Activated CD4-positive, alpha-beta T cell treated with anti-CD3 and anti-CD28 coated beads for 48 hours (primary cell): ENCODE measurements around the gene C22orf31.

Experiments used
- DNase-seq: peaks from one replicate; pipeline ENCODE4 v3.0.0-alpha.2; 2020

Gene C22orf31

DNA sequence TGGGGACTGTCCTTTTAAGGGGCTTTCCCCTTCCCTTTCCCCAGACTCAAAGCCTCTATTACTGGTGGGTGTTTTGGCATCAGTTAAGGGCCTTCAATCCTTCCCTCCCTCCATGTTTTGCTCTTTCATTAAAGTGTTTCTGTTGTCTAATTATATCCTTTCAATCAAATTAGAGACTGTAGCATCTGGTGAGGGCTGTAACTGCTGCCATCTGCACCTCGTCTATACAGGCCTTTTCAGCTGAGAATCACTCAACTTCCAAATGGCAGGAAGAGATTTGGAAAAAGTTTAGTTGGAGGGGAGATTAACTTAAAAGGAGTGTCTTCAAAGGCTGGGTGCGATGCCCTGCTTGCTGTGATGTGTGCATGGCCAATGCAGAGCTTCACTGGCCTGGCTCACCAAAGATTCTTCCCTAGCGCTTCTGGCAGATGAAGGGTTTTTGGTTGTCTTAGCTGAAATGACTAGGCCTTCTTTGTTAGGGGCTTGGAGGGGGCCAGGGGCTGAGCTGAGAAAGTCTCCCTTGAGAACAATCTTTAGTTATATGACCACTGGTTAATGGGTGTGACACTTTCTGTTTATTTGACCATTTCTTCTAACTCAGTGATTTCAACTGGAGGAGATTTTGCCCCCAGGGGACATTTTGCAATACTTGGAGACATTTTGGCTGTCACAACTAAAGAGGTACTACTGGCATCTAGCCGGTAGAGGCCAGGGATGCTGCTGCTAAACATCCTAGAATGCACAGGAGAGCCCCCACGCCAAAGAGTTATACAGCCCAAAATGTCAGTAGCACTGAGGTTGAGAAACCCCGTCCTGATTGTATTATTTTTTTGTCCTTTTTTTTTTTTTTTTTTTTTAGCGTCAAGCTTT lies 18.7 kb upstream of the C22orf31 start:
- DNase-seq, result no peak

DNA sequence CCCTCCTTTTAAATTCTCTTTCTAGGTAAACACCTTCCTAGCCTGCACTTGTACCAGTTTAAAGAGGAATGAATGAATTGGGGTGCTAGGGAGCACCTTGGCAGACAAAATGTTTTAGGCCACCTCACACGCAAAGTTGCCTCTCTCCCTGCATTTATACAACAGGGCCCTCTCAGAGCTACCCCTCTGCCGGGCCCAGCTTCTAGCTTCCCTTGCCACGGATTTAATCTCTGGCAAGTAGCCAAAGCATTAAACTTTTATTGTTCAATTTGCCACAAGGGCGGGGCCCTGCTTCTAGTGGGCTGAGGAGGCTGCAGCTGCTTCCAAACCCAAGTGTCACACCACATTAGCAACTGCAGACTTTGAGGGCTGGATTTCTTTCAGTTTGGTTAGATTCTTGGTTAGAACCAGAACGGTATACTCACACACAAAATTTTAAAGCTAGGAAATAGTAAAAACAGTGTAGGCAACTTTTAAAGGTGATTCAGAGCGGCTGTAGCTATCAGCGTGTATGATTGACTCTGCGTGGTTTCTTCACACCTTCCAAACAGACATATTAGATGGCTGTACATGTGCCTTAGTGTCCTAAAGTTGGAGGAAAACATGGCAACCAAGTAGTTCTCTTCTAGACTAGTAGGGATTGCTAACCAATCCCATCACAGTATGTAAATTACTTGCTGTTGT lies 17.7 kb upstream of the C22orf31 start:
- no peak for DNase-seq

DNA sequence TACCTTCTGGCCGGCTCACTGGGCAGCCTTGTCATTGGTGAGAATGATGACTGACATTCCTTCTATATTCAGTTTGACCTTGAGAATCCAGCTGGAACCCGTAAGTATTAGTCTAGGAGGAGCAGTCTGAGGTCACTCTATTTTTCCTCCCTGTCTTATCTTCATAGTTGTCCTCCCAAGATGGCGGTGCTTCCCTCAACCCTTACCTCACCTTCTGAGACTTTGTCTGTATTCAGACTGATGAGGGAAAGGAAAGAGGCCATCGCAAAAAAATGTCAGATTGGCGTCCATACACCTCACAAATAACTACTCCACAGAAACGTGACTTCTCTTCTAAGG lies 17.2 kb upstream of the C22orf31 start:
- DNase-seq, result no peak

DNA sequence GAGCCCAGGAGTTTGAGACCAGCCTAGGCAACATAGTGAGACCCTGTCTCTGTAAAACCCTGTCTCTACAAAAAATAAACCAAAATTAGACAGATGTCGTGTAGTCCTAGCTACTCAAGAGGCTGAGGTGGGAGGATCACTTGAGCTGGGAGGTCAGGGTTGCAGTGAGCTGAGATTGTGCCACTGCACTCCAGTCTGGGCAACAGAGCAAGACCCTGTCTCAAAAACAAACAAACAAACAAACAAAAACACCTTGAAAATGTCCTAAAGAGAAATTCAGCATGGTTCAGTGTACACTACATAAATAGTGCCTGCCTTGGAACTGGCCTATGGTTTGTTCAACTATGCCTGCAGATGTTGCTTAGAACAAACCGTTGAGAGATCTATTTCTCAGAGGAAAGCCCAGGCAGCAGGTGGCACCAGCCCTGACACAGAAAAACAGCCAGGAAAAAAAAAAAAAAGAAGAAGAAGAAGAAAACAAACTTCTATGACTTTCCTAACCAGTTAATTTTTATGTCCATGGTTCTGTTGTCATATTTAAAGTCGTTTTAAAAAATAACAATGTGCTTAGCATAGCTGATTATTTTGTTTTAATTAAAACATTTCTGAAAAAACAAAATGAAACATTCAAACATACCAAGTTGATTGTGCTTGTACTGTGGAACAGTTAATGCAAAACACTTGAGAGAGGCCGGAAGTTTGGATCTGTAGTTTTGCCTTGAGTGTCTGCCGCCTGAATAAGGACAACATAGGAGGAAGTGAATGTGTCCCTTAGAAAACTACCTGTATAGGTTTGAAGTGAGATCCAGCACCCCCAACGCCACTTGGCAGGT lies 16.6 kb upstream of the C22orf31 start:
- no peak for DNase-seq

DNA sequence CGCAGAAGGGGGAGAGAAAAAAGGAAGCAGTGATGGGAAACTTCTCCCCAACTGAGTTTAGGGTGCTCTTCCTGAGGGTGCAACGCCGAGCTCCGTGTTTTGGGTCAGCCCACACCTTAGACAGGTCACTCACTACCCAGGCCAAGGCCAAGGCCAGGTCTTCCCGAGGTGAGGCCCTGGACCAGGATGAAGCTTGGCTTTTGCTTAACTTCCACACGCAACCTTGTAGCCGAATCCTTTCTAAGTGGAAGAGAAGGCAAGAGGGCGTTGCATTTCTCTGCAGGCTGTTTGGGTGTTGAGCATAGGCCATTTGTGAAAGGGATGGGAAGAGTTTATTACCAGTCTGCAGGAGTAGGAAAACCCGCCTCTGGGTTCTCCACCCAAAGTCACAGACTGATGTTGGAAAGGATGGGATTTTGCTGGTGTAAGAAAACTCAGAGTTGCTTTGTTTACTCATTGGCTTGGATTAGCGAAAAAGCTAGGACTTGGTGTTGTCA lies 12.7 kb upstream of the C22orf31 start:
- DNase-seq, result no peak

DNA sequence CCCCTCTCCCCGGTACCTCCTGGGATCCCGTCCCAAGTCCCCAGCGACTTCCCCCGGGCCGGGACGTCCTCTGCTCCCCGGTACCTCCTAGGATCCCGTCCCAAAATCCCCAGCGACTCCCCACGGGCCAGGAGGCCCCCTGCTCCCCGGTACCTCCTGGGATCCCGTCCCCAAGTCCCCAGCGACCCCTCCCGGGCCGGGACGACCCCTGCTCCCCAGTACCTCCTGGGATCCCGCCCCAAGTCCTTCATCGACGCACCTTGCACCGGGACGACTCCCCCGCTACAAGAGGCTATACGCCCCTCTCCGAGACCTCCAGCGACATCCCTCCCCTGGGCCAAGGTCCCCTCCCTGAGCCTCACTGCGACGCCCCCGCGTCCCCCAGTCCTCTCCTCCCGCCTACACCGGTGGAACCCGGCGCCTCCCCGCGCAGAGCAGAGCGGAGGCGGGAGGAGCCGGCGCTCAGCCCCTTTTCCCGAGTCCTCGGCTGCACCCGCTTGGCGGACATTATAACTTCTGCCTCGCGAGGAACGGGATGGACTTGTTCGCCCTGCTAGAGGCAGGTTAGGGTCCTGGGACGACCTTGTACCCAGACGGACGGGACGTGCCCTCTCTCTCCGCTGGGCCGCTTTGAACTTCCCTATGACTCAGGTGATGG lies 12.1 kb upstream of the C22orf31 start:
- DNase-seq, result peak; percentile 7

DNA sequence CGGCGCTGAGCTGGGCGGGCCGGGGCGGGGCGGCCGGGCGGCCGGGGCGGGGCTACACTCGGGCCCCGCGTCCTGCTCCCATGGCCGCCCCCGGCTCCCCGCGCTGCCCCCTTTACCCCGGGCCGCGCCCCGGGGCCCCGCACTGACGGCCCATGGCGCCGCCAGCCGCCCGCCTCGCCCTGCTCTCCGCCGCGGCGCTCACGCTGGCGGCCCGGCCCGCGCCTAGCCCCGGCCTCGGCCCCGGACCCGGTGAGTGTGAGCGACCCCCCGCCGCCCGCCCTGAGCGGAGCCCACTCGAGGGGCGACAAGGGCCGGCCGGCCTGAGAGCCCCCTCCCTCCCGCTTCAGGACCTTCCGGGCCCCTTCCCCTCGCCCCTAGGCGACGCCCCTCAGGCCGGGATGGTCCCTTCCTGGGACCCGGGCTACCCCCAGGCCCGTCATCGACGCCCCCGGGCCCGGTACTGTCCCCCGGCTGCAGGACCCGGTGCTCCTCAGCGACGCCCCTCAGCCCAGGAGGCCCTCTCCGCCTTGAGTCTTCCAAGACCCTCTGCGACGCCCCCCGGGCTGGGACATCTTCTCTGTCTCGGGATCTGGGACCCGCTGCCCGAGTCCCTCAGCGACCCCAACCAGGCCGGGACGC lies 11.5 kb upstream of the C22orf31 start, which contains the start of gene KREMEN1:
TSS of gene KREMEN1 (plus strand) at position 57 of the 639 bp plus-strand sequence. CDS start at position 153, 96 bp downstream.
- DNase-seq, result no peak

DNA sequence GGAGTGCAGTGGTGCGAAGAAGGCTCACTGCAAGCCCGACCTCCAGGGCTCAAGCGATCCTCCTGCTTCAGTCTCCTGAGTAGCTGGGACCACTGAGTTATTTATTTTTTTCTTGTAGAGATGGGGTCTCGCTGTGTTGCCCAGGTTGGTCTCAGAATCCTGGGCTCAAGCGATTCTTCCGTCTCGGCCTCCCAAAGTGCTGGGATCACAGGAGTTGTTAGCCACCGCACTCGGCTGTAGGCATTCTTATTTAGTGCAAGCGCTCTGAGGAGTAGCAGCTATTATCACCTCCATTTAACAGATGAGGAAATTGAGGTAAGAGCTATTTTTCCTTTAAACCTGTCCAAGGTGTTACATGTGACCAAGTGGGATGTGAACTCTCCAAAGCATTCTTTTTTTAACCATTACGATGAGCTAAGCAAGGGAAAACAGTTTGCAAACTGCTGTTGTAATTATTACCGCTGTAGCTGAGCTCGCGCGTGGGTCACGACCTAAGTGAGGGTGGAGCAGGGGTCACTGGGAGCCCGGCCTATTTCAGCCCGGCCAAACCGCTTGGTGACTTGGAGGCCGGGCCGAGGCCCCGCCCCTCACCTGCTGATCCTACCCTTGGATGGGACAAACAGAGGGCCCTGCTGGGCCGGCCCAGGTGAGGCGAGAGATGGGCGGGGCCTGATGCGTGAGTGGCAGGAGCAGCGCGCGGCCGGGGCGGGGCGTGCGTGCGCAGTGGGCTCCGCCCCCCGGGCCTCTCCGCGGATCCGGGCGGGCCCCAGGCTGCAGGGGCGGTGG lies 10.8 kb upstream of the C22orf31 start:
- DNase-seq, result peak; percentile 89

DNA sequence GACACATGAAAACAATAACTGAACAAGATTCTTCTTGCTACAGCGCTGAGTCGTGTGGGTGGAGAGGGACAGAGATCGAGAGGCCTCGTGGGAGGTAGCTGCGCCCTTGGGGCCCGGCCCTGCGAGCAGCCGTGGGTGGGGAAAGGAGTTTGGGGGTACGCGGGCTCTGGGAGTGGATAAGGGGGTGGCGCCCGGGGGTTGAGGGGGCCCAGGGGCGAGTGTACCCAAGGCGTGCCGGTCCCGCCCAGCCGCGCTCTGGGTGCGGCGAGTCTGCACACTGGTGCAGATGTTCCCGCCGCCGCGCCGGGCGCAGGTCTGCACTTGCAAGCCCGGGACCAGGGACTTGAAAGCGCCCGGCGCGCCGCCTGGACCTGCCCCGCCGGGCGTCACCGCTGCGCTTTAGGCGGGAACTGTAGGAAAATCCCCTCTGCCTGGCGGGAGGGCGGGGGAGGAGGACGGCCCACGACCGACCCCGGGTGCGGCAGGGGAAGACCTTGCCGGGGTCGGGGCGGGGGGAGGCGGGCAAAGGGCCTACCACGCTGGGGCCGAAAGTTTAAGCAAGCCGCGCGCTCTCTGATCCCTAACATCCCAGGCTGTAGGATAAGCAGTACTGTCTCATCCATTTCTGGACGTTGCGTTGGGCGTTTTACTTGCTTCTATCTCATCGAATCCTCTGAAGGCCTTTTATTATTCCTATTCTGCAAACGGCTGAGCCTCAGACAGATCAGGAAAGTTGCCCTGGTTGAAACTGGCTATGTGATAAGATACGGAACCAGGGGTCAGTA lies 9.8 kb upstream of the C22orf31 start:
- DNase-seq, result peak; percentile 56

DNA sequence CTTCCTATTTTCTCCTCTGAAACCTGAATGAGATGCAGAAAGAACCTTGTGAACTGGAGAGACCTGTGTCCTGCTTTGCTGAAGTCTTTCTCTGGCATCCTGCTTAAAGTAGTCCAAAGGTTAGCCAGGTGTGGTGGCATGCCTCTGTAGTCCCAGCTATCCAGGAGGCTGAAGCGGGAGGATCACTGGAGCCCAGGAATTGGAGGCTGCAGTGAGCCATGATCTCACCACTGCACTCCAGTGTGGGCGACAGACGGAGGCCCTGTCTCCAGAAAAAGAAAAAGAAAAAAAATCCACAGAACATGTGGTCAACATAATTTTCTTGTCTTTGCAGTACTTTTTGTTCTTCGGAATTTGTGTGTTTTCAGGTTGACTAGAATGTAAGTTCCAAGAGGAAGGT lies 8.9 kb upstream of the C22orf31 start:
- no peak for DNase-seq

DNA sequence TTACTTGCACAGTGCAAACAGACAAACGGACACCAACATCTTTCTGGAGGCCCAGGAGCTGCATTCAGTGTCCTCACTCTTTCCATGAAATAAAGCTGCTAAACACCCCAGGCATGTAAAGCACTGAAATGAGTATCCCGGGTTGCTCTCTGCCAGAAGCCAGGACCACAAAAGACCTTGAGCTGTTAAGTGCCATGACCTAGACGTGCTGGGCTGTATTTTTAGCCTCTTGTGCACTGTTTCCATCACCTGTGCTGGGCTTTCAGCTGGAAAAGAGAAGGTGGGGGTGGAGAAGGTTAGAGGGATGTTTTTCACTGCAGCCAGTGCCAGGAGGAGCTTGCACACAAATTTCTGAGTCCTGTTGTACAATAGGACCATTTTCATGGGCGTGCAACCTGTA lies 7.8 kb upstream of the C22orf31 start:
- DNase-seq, result no peak

DNA sequence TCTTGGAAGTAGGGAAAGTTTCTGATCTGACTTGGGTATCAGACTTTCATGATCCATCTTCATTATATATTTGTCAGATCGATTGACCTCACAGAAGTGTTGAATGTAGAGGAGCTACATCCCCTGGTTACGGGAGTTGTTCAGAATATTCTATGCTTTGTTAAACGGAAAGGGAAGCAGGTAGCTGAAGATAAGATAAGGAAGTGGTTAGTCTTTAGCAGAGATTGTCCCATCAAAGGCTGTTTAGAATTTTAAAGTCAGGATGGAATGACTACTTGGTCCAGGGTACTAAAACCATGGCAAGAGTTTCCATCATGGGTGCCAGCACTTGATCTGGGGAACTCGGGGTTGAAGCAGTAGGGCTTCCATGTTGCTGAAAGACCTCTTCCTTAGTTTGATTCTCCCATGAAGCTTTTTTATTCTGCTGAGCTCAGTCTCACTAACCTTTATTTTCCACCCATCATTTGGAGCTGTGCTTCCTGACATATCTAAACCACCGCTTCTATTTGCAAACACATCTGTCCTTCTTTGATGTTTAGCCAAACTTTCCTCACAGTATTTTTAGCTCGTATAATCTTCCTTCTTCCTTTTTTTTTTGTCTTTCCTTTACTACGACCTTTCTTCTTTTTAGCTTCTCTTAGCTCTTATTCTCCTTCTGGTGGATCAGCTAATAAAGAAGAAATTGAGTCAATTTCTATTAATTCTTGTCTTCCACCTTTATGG lies 4.0 kb upstream of the C22orf31 start:
- no peak for DNase-seq

DNA sequence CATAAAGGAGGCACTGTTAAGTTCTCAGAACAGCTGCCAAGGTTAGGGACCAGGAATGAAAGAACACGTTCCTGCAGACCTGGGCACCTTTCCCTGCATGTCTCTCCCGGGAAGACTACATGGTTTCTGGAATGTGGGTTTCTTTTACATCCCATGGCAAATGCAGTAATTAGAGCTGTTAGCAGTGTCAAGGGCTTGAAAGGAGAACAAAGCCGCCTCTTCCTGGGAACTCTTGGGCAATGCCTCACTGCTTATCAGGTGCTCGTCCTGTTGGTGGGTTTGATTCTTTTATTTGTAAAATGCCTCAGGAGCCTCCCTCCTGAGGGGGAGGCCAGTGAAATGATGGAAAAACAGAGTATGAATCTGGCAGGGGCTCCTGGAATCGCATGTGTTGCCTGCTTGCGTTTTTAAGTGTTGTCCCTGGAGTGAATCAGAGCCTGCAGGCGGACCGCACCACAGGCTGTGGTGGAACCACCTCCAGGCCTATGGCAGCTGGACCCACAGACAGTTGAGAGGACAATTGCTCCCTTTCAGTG lies 723 bp upstream of the C22orf31 start:
- DNase-seq, result no peak

DNA sequence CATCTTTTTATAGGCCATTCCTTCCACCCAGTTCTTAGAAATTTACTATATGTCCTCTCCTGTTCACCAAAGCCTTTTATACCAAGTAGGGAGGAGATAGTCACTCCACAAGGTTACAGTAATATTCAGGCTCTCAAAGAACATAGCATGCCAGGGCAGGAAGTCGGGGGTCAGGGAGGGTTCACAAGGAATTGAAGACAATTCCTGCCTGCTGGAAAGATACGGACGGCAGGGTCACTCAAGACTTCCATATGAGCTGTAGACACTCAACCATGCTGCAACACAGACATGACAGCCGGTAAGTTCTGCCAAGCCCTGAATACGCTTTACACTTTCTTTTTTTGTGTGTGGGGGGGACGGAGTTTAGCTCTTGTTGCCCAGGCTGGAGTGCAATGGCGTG lies 700 bp downstream of the C22orf31 start:
- DNase-seq, result no peak

DNA sequence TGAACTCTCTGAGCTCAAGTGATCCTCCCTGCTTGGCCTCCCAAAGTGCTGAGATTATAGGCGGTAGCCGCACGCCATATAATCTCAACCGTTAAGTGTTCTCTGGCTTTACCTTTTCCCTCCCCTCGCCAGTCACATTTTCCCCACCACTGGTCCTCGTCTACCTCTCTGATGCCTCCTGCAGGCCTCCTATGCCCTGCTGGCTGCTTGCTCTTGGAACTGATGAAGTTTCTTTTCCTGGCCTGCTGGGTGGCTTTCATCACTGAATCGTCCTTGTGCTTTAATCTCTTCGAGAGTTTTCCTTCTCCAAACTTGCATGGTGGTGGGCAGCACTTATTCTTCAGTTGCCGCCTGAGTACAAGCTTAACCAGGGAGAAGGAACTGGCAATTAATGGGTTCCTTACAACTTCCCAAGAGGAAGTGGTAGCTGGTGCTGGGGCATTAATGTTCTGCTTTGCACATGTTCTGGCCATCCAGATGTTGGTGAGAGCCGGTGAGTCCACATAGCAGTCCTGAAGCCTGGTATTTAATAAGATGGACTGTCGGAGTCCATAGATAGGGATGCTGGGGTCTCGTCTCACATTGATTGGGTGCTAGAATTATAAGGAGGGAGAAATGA lies 1.3 kb downstream of the C22orf31 start:
- no peak for DNase-seq

DNA sequence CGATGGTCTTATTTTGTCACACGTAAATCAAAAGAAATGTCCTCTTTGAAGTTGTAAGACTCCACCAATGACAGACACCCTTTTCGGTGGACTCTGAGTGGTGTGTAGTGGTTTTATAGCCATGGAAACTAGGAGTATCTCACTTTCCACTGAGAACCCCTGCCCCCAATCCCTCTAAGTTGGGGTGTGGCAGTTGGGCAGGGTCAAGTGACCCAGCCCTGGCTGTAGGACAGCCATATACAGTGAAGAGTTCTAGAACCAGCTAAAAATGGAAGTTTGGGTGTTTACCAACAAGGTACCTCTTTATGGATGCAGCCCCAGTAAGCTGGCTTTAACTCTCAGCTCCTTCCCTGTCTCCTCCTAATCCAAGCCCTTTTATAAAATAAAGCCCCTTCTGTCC lies 5.2 kb downstream of the C22orf31 start:
- DNase-seq, result no peak

DNA sequence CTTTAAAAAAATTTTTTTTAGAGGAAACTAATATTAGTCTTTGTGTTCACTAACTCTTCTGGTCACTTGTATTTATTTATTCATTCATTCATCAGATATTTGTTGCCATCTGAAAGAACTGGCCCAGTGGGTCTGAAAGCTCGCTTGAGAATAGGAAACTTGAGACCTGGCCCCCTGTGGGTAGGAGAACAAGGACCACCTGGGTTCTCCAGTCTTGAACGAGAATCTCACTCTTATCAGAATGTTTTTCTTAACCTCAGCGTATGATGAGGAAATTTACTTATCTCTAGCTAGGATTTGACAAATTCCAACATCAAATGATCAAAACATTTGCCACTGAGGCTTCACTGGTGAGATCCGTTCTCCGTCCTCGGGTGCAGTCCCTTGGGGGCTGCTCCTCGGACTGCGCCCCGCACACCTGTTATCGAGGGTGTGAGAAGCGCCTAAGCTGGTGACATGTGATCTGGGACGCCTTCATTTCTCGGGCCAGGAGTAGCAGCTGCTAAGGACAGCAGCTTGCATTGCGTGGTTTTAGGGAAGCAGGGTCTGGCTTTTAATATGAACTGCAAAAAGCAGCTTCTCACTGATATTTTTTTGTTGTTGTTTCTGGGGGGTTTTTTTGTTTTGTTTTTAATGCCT lies 6.3 kb downstream of the C22orf31 start:
- DNase-seq, result no peak

DNA sequence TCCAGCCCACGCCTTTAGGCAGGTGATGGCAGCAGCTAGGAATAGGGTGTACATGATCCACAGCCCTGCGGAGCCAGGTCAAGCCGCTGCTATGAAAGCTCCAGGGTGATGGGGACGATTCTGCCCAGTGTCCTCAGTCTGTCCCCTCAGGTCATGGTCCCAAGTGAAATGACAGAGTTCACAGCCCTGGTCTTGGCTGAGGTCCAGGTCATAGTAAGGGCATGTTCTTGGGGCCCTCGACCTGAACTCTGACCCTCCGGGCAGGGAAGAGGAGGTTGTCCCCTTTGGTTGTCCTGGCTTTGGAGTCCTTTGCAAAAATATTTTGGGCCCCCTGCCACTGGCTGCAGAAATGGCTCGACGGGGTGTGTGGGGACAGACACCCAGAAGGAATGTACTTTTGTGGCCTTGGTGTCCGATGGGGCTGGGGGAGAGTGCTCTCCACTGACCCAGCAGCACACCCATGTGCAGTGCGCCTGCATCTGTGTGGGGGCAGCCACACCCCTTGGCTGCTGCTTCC lies 7.3 kb downstream of the C22orf31 start:
- no peak for DNase-seq
